Ureter (tissue), 1 donor: ENCODE results near the gene ZMAT5. TPM values are rescaled to one million over a fixed set of nuclear protein-coding genes. Genes with fewer than 3 reads are reported as not detected.
A peak's percentile ranks its signal among the peaks of the same experiment; 100 is the strongest.

Experiments
- DNase-seq: peaks from one replicate; pipeline ENCODE4 v3.0.0-alpha.2; 2020; ENCODE audit warnings: low spot score
- total RNA-seq: library from RNA; stranded (reverse); gene quantifications from one replicate; pipeline ENCODE4 v1.2.4, GENCODE V29; 2023
- donor health status: DM: yes; HTN: yes; CAD: no.

ZMAT5 gene, protein sequence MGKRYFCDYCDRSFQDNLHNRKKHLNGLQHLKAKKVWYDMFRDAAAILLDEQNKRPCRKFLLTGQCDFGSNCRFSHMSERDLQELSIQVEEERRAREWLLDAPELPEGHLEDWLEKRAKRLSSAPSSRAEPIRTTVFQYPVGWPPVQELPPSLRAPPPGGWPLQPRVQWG
- total RNA-seq = 21.8 TPM

- peak; percentile 96 for DNase-seq
Measured at GRCh38 chr22:29766632-29767170, at the start of gene ZMAT5. ZMAT5 (minus strand) TSS chr22:29767007; CDS start chr22:29748544, 18,463 bp downstream.

- DNase-seq = no peak
Measured at GRCh38 chr22:29816539-29816938, 49.7 kb upstream of the ZMAT5 start.

GRCh38 chr22:29816128-29816527 is 49.3 kb upstream of the ZMAT5 start:
- DNase-seq = no peak

DNA sequence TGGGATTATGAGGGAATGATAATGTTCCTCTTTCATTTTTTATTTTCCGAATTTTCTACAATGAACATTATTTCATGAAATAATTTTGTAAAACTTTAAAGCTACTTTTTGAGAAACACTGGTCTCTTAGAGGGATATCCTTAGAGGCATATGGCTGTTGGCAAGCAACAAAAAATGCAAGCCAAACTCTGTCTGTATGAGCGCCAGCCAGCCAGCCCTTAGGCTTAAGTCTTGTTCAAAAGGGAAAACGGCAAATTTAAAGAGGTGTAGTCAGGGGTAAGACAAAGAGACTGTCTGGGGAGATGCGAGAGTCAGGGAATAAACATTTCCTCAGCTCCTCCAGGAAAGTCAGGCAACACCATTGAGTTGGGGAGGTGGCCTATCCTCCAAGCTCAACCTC is 48.8 kb upstream of the ZMAT5 start:
- DNase-seq = no peak

DNA sequence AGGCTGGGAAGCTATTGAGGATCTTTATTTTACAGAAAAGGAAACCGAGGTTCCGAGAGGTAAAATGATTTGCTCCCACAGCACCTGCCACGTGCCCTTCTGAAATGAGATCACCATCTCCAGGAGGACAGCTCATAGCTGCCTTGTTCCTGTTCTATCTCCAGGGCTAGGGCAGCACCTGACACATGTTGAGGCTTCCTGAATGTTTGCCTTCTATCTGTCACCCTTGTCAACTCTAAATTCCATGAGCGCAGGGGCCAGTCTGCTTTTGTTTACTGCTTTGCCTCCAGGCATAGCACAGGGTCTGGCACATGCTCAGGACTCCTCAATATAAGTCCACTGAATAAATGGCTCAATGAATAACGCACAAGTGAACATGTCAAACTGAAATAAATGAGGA is 47.2 kb upstream of the ZMAT5 start:
- no peak for DNase-seq

GRCh38 chr22:29813563-29813962 is 46.8 kb upstream of the ZMAT5 start:
- DNase-seq = no peak

GRCh38 chr22:29813126-29813525 is 46.3 kb upstream of the ZMAT5 start:
- no peak for DNase-seq

GRCh38 chr22:29811377-29811776 is 44.6 kb upstream of the ZMAT5 start:
- no peak for DNase-seq

DNA sequence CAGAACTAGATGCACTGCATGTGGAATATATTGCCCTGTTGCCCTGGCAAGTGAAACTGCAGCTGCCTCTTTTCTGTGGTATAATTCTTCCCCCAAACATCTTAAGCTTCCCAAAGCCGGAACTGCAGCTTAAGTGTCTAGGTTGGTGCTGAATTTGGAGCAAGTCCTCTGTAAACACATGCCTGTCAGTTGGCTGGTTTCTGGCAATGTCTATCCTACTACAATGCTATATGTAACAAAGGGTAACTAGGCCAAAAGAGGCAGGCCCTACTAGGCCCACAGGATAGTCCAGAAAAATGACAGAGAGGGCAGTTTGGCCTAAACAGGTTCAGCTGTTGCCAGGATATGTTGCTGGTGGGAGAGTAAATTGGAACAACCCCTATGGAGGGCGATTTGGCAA is 43.4 kb upstream of the ZMAT5 start:
- DNase-seq = no peak

DNA sequence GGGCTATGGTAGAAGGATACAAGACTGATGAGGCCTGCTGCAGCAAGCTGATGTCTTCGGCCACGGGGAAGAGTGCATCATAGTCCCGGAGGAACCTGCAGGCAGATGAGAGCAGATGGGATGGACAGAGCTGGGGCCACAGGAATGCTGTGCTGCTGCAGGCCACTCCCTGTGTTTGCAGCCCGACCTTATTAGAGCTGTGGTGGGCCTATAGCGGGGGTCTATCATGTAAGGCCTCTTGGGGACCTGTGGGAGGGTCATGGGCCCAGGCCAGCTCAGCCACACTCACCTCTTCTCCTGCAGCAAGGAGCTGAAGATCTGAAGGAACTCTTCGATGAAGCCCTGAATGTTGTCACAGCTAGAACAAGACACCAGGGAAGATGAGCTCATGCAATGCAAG is 39.4 kb upstream of the ZMAT5 start:
- DNase-seq = no peak

- DNase-seq = peak; percentile 59
Measured at GRCh38 chr22:29804985-29805384, 38.2 kb upstream of the ZMAT5 start.

DNA sequence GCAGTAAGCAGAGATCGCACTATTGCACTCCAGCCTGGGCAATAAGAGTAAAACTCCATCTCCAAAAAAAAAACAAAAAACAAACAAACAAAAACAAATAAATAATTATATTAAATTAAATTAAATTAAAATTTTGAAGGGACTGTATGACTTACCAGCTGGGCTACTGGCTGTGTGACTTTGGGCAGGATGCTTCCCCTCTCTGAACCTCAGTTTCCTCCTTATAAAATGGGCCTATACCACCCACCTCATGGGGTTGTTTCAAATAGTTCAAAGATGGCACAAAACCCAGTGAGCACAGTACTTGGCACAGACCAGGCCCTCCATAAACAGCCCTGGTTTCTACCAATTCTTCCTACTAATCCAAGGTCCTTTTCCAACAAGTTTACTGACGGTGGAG is 36.4 kb upstream of the ZMAT5 start:
- DNase-seq = no peak

DNA sequence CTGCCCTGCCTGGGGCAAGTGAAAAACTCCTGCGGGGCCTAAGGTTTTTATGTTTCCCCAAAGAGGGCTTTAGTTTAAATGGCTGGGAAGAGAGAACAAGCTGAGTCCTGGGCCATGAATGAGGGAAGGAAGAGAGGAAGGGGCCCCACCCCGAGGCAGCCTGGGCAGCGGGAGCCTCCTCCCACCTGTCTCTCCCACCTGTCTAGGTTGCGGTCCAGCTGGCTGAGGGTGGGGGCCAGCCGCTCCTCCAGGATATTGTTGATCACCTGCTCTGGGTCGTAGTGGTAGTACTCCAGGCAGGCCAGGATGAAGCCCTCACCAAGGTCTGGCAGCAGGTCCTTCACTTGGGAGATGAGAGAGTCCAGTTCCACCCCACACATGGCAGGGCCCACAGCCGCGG is 35.0 kb upstream of the ZMAT5 start:
- DNase-seq = no peak

- DNase-seq = no peak
Measured at GRCh38 chr22:29801153-29801552, 34.3 kb upstream of the ZMAT5 start.

DNA sequence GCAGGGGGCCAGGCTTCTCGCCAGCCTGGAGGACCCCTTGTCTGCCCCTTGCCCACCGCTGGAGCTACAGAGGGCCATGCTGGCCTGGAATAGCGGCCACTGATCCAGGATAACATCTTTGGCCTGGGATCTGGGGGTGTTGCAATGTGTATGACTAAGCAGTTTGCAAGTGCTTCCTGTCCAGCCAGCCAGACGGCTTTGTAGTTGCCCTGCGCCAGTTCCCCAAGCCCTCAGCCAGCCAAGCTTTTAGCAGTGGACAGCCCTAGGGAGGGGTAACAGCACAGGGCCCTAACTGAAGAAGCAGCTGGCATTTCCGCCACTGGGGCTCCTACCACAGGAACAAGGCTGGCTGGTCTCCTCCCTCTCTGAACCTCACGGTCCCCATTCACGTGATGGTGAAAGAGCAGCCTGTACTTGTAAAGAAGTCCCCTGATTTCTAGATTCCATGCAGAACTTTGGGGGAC is 32.4 kb upstream of the ZMAT5 start:
- DNase-seq = peak; percentile 94

GRCh38 chr22:29798801-29799200 is 32.0 kb upstream of the ZMAT5 start:
- no peak for DNase-seq

- no peak for DNase-seq
Measured at GRCh38 chr22:29798318-29798717, 31.5 kb upstream of the ZMAT5 start.

- DNase-seq = no peak
Measured at GRCh38 chr22:29797351-29797750, 30.5 kb upstream of the ZMAT5 start.

DNA sequence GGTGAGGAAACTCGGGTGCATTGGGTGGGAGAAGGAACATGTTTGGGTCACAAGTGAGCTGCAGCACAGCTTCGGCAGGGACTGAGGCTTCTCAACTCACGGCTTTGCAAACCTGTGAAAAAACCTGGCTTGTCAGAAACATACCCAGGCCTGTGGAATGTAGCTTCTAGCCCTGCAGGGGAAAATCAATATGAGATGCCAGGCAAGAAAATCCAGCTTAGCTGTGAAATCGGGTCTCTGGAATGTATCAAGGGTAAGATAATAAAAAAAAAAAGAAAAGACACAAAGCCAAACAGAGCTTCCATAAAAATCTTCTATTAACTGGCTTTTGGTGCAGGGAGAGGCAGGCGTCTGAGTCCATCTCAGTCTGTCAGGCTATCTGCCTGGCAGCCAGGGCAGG is 28.9 kb upstream of the ZMAT5 start:
- DNase-seq = no peak

DNA sequence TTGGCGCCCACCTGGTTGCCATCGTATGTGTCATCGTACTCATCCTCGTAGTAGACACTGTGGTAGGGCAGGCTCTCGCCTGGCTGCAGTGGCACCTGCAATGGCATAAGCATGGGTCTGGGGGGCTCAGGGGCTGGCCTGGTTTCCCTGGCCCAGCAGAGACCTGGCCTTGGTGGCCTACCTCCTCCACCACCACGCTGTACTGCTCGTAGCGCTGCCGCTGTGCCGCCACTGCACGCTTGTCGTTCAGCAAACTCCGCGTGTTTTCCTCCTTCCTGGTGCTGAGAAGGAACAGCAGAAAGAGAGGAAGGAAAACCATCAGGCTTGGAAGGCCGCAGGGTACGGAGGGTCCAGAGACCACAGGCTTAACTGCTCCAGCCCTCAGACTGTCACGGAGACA is 26.6 kb upstream of the ZMAT5 start:
- DNase-seq = no peak

DNA sequence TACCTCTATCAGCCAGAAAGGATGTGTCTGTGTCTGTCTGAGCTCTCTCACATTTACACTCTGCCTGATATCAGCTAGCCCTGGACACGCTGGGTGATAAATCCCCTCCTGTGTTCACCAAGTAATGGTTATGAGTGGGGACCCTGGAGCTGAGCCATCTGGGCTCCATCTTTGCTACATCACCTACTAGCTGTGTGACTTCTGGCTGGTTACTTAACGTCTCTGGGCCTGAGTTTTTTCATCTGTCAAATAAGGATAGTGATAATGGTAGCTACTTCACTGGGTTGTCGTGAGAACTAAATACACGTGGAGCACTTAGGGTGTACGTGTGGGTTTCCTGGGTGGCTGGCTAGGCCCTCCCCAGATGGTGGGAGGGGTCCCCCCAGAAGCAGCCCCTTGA is 23.3 kb upstream of the ZMAT5 start:
- DNase-seq = no peak

- DNase-seq = no peak
Measured at GRCh38 chr22:29788339-29789279, 21.8 kb upstream of the ZMAT5 start.
